OCI-LY1 (cell line): ENCODE results near the gene RCVRN.

ENCODE experiments used
- H2AFZ ChIP-seq: fragments of 200-600 bp; sonication (generic), shearing (Covaris generic); 2 replicates; pipeline ENCODE4 v1.6.0; 2014; ENCODE audit warnings: antibody characterized with exemption, mild to moderate bottlenecking, low read length
- H3F3A ChIP-seq: fragments of 200-600 bp; sonication (generic), shearing (Covaris generic); 2 replicates; pipeline ENCODE4 v1.6.0; 2014; ENCODE audit warnings: mild to moderate bottlenecking, antibody characterized with exemption, low read length, moderate library complexity; ENCODE audit not compliant: insufficient read depth
- H3K27ac ChIP-seq: fragments of 200-600 bp; sonication (generic); 2 replicates; pipeline ENCODE4 v1.5.1; 2014; ENCODE audit warnings: low read length, mixed run types, mild to moderate bottlenecking, low read depth; ENCODE audit not compliant: poor library complexity, severe bottlenecking
- H3K27me3 ChIP-seq: fragments of 200-600 bp; sonication (generic); 2 replicates; pipeline ENCODE4 v1.6.0; 2014; ENCODE audit warnings: antibody characterized with exemption, mild to moderate bottlenecking, low read length, moderate library complexity; ENCODE audit not compliant: insufficient read depth
- H3K36me3 ChIP-seq: fragments of 200-600 bp; sonication (generic); 2 replicates; pipeline ENCODE4 v1.6.1; 2014; ENCODE audit warnings: mild to moderate bottlenecking, antibody characterized with exemption, low read length, moderate library complexity, mixed read lengths; ENCODE audit not compliant: insufficient read depth
- H3K4me1 ChIP-seq: fragments of 200-600 bp; sonication (generic); 2 replicates; pipeline ENCODE4 v1.5.1; 2014; ENCODE audit warnings: mild to moderate bottlenecking, low read length, moderate library complexity; ENCODE audit not compliant: insufficient read depth, severe bottlenecking
- H3K4me2 ChIP-seq: fragments of 200-600 bp; sonication (generic), shearing (Covaris generic); 2 replicates; pipeline ENCODE4 v1.6.1; 2014; ENCODE audit warnings: low read length
- H3K4me3 ChIP-seq: fragments of 200-600 bp; sonication (generic); 2 replicates; pipeline ENCODE4 v1.5.1; 2014; ENCODE audit warnings: low read length, low read depth, mild to moderate bottlenecking, mixed read lengths; ENCODE audit not compliant: poor library complexity, severe bottlenecking
- H3K79me2 ChIP-seq: fragments of 200-600 bp; shearing (Covaris generic); 2 replicates; pipeline ENCODE4 v1.6.1; 2016; ENCODE audit warnings: mixed run types, low read length, mixed read lengths; ENCODE audit not compliant: insufficient read depth
- H3K9ac ChIP-seq: fragments of 200-600 bp; sonication (generic), shearing (Covaris generic); 2 replicates; pipeline ENCODE4 v1.6.1; 2014; ENCODE audit warnings: mild to moderate bottlenecking, low read length, mixed read lengths
- H3K9me2 ChIP-seq: fragments of 200-600 bp; sonication (generic), shearing (Covaris generic); 2 replicates; pipeline ENCODE4 v1.6.1; 2014; ENCODE audit warnings: low read depth, mild to moderate bottlenecking, low read length, mixed read lengths
- H3K9me3 ChIP-seq: fragments of 200-600 bp; shearing (Covaris generic); 2 replicates; pipeline ENCODE4 v1.6.1; 2014; ENCODE audit warnings: low read length, mixed read lengths
- H4K20me1 ChIP-seq: fragments of 200-600 bp; sonication (generic), shearing (Covaris generic); 2 replicates; pipeline ENCODE4 v1.6.0; 2016; ENCODE audit warnings: mild to moderate bottlenecking, low read length; ENCODE audit not compliant: insufficient read depth
- CTCF ChIP-seq: fragments of 200-600 bp; sonication (generic), shearing (Covaris generic); IDR thresholded peaks from 2 replicates; pipeline ENCODE4 v1.5.1; 2017; ENCODE audit warnings: mild to moderate bottlenecking, antibody characterized with exemption, low read length, moderate library complexity, mixed read lengths
- EZH2 ChIP-seq: fragments of 200-600 bp; sonication (generic), shearing (Covaris generic); IDR thresholded peaks from 2 replicates; pipeline ENCODE4 v1.8.0; 2017; ENCODE audit warnings: borderline replicate concordance, mixed run types, mild to moderate bottlenecking, antibody characterized with exemption, low read length, moderate library complexity, mixed read lengths

RCVRN gene

GRCh38 chr17:9916108-9916507 is 11.0 kb upstream of the RCVRN start:
- H3K27ac ChIP-seq, result no peak overlapping the region
- no peak overlapping the region for H2AFZ ChIP-seq
- no peaks in the 10 kb centered on the region for H3F3A ChIP-seq
- H3K27me3 ChIP-seq, result no peaks in the 10 kb centered on the region; the same call in 1 of the 2 replicates
- no peaks in the 10 kb centered on the region for H4K20me1 ChIP-seq
- no peaks in the 10 kb centered on the region for H3K36me3 ChIP-seq
- no peak overlapping the region for H3K9ac ChIP-seq
- H3K79me2 ChIP-seq, result no peaks in the 10 kb centered on the region
- H3K9me2 ChIP-seq, result no peaks in the 10 kb centered on the region
- TF ChIP-seq CTCF (no peak), EZH2 (no peak)
- H3K4me2 ChIP-seq, result no peak overlapping the region
- no peaks in the 10 kb centered on the region for H3K9me3 ChIP-seq
- no peaks in the 10 kb centered on the region for H3K4me1 ChIP-seq
- no peak overlapping the region for H3K4me3 ChIP-seq

- no peak overlapping the region for H3K4me2 ChIP-seq
- no peaks in the 10 kb centered on the region for H3K9me3 ChIP-seq
- H3K27ac ChIP-seq, result no peak overlapping the region
- no peak overlapping the region for H2AFZ ChIP-seq
- peaks cover 3% of the 10 kb centered on the region; the same call in 1 of the 2 replicates for H3K27me3 ChIP-seq
- no peak overlapping the region for H3K9ac ChIP-seq
- H3K4me3 ChIP-seq, result no peak overlapping the region
- no peaks in the 10 kb centered on the region for H3K4me1 ChIP-seq
- no peaks in the 10 kb centered on the region for H3K36me3 ChIP-seq
- TF ChIP-seq EZH2, result no peak
- no peak for TF ChIP-seq CTCF
- no peaks in the 10 kb centered on the region for H3K9me2 ChIP-seq
- no peaks in the 10 kb centered on the region for H4K20me1 ChIP-seq
- H3K79me2 ChIP-seq, result no peaks in the 10 kb centered on the region
- no peaks in the 10 kb centered on the region for H3F3A ChIP-seq
Observed at GRCh38 chr17:9913476-9913875, 8.4 kb upstream of the RCVRN start.

DNA sequence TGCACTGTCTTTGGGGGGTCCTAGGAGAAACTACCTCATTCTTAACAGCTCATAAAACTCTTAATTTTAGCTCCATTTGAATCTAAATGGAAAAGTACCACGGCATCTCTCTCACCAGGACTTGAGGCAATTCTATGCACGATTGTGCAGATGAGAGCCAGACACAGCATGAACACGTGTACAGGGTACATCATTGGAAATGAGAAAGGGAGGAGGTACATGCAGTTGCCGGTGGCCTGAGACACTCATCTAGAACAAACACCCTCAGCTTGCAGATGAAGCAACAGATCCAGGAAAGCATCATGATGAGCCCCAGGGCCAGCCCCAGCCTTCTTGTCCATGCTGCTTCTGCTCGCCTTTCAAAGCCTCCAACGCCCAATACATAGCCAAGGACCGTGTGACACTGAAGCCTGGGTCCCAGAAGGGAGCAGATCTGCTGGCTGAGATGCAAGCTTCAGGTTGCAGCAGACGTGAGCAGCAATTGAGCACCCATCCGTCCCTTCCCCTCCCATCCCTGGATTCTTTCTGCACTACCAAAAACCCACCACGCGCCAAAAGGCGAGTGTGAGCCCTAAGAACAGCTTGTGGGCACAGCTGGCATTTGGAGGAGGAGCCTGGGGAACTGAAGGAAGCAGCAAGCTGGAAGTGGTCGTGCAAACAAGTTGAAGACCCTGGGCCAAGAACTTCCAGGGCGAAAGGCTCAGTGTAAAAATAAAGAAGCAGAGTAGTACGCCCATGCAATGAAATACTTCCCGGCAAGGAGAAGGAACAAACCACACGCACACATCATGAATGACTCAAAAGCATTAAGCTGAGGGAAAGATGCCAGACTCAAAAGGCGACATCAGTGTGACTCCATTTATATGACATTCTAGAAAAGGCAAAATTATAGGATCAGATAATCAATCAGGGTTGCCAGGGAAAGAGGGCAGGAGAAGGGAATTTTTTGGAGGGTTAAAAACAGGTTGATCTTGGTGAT is 7.3 kb upstream of the RCVRN start:
- H3K4me2 ChIP-seq, result no peak overlapping the region
- no peaks in the 10 kb centered on the region for H4K20me1 ChIP-seq
- TF ChIP-seq EZH2, result no peak
- TF ChIP-seq CTCF, result no peak
- H3K9ac ChIP-seq, result no peak overlapping the region
- no peak overlapping the region for H3K4me3 ChIP-seq
- H3K27ac ChIP-seq, result no peak overlapping the region
- H3K27me3 ChIP-seq, result peaks cover 3% of the 10 kb centered on the region; the same call in 1 of the 2 replicates
- H3K36me3 ChIP-seq, result no peaks in the 10 kb centered on the region
- H3K79me2 ChIP-seq, result no peaks in the 10 kb centered on the region
- no peaks in the 10 kb centered on the region for H3K9me3 ChIP-seq
- H3K4me1 ChIP-seq, result no peaks in the 10 kb centered on the region
- H2AFZ ChIP-seq, result no peak overlapping the region
- H3K9me2 ChIP-seq, result no peaks in the 10 kb centered on the region
- no peaks in the 10 kb centered on the region for H3F3A ChIP-seq
